Measurements from ENCODE around the gene GDF7.

The GDF7 gene

DNA sequence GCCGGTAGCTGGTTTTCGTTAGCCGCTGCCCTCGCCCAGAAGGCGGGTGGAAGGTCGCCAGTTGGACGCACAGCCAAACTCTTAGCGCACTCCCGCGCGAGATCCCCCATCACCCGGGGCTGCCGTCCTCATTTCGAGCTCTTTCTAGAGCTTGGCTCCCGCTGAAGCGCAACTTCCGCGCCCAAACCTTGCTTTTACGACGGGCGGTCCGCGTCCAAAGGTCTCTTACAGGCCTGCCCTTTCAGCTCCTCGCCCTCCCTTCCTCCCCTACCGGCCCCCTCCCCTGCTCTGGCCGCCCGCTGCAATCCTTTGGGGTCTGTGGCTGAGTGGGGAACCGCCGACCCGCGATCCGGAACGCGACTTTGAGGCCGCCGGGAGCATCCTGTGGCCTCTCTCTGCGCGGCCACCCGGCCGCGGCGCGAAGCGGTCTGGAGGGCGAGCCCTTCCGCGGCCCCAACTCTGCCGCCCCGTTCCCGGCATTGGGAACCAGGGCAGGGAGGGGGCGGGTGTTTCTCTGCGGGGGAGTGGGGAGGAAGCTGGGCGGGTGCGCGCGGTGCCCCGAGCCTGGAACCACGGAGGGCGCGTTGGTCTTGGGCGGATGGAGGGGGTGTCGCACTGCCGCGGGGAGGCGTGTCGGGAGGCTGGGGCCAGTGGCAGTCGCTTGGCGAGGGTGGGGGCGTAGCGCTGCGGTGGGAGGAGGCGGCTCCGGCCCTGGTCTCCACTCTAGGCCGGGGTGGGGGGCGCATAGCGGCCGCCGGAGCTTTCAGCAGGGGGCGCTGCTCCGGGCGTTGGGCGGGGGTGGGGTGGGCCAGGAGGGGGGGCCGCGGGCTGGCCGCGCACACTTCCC lies at the start of gene GDF7:
TSS of gene GDF7 (plus strand) at position 841 of the 847 bp plus-strand sequence. CDS start 96 bp downstream, outside the sequence.
- in situ Hi-C loops (cut with HindIII; ENCODE audit: low sequenced_read_pairs) = no loop called here

DNA sequence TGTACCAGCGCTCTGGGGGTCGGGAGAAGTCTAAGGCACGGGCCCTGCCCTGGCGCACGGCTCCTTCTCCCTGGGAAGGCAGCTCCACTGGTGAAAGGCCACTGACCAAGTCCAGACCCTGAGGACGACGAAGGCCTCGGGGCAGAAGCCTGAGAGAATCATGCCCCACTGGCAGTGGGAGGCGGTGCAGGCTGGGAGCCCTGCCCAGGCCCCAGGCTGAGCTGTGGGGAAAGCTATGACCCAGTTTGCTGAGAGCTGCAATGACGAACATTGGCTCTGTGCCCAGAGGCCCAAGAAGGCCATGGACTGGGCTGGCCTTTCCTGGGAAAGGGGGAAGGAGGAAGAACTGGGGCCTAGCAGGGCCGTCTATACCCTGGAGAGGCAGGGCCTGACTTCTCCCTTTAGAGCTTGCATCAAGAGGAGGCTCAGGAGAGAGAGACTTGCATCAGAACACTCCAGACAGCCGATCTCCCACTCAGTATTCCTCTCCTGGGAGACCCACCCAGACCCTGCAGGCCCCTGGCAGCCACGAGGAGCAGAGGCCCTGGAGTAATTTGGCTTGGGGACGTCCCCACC lies 49.0 kb upstream of the GDF7 start:
- in situ Hi-C loops (cut with HindIII; ENCODE audit: low sequenced_read_pairs) = no loop called here

DNA sequence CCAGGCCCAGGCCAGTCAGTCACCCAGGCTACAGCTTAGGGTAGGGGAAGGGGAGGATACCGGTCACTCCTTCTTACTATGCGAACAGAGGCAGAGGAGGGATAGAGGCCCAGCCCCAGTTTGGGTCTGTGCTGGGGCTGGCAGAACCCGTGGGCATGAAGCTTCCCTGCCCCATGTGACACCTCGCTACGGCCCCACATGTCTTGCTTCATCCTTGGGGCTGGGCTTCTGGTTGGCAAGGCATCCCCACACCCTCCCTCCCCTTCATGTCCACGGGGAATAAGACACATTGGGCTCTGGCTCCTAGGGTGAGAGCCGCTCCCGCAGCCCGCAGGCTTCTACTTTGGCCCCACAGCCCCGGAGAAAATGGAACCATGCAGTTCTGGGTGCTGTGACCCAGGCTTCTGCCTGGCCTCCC lies 48.5 kb upstream of the GDF7 start:
- in situ Hi-C loops (cut with HindIII; ENCODE audit: low sequenced_read_pairs) = no loop called here

DNA sequence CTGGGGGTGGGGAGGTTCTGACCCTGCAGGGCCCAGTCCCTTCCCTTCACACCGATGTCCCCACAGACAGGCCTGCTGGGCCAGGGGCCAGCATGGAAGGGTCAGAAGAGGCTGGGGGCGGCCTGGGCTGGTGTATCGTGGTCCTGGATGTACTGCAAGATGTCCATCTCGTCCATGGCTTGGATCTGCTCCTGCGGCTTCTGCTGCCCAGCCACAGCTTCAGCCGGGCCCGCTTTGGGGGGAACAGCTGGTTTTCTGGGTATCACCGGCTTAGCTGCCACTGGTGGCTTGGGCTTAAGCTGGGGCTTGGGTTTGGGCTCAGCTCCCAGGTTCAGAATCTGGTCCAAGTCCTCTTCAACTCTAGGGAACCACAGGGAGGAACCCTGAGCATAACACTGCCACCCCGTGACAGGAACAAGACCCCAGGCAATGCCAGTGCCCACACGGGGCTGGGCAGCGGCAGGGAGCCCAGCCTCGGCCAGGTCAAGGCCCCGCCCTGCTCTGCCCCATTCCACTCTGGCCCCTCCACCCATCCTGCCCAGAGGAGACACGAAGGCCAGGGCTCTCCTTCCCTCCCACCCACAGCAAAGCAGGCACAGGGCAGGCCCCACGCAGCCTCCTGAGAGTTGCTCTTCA lies 47.9 kb upstream of the GDF7 start:
- in situ Hi-C loops (cut with HindIII; ENCODE audit: low sequenced_read_pairs) = no loop called here

DNA sequence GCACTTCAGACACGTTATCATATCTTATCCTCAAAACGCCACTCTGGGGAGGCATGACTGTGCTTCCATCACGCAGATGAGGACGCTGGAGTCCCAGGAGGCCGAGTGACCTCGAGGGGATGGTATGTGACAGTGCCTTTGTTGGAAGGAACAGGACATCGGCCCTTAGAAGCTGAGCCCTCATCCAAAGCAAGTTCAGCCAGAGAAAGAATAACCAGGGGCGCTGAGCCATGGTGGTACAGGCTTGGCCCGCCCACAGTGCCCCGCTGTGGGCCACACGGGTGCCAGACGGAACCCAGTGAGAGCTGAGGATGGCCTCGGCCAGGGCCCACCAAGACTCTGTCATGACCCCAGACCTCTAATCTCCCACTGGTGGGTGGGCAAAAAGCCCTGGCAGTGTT lies 47.3 kb upstream of the GDF7 start:
- in situ Hi-C loops (cut with HindIII; ENCODE audit: low sequenced_read_pairs) = no loop called here

DNA sequence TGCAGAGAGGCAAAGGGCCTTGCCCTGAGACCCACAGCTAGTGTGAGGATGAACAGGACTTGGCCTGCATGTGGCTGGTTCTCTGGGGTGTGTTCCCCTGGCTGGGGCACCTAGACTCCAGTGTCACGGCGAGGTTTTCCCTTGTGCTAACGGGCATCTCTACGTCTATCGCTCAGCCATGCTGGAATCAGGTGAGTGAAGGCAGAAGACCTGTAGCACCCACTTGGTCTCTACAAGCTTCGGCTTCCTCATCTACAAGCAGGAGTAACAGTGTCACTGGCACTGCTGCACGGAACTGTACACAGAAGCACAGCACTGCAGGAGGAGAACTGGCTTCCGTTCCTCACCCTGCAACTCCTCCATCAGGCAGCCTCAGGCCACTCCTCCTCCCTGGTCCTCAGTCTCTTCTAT lies 46.7 kb upstream of the GDF7 start:
- in situ Hi-C loops (cut with HindIII; ENCODE audit: low sequenced_read_pairs) = no loop called here

DNA sequence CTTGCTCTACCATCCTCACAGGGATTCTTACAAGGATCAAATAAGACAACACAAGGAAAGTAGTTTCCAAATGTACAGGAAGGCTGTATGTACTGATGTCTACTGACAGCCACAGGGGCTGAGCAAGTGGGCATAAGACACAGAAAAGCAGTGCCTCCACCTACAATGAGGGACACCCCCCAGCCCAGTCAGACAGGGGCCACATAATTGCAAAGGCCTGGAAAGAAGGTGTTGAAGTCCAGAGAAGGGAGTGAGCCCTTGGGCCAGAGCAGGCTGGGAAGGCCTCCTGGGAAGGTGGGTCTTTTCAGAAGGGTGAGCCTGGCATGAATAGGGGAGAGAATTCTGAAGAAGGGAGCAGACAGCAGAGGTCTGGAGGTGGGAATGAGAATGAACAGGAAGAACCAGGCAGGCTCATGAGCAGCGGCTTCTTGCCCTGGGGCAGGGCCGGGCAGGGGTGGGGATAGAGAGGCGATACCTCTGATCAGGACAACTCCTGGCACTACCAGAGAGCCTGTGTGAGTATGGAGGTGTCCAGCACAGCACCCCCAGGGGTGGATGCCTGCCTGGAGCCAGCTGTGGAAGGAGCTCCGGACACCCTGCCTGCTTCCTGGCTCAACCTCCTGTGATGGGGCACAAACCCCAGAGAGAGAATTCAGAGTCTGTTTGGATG lies 46.1 kb upstream of the GDF7 start:
- in situ Hi-C loops (cut with HindIII; ENCODE audit: low sequenced_read_pairs) = no loop called here

DNA sequence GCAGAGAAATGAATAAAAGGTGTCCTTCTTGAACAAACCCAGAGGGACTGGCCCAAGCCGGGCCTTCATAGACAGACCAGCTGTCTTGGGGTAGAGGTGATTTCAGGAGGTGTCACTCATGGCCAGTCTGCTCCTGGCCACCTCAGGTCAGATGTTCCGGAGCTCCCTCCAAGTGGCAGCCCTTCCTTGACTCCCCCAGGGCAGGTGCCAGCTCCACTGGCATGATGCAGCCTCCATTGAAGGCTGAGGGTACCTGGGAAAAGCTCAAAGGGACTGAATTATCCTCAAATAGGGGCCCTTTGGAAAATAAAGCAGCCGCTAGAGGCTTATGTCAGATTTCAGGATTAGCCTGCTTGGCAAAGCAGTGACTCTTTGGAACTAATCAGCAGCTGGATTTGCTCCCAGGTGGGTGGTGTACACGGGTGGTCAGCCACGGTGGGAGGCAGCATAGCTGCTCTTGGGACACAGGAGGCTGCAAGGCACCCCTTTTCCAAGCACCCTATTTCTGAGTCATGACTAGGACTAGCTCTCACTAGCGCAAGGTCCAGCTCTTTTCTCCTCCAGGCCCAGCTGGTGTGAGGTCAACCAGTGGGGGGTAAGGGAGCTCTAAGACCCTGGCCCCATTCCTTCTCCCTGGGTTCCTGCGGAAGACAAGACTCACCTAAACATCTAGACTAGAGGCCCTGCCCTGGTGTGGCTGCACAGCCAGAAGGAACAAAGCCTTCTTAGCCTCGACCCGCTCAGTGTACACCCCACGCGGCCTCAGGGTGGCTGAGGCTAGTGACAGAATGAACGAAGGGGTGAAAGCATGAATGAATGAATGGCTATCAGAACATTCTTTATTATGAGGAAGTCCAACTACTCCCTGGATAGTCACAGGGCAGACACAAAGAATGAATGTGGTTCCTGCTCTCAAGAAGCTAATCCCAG lies 45.3 kb upstream of the GDF7 start:
- in situ Hi-C loops (cut with HindIII; ENCODE audit: low sequenced_read_pairs) = no loop called here

DNA sequence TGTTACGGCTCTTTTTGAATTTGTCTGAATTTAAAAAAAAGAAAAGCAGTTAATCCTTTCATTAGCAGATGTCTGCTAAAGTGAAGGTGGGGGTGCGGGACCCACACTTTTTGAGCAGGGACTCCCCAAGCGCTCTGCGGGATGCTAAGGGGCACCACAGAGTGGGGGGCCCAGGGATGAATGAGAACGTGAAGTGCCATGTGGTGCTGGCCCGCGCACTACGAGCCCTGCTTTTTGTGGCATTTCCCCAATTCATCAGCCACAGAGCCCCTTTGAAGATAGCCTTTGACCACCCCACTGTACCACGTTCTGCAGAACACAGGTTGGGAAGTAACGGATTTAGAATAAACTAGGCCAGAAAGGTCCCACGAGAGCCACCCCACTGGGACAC lies 44.7 kb upstream of the GDF7 start:
- in situ Hi-C loops (cut with HindIII; ENCODE audit: low sequenced_read_pairs) = no loop called here

DNA sequence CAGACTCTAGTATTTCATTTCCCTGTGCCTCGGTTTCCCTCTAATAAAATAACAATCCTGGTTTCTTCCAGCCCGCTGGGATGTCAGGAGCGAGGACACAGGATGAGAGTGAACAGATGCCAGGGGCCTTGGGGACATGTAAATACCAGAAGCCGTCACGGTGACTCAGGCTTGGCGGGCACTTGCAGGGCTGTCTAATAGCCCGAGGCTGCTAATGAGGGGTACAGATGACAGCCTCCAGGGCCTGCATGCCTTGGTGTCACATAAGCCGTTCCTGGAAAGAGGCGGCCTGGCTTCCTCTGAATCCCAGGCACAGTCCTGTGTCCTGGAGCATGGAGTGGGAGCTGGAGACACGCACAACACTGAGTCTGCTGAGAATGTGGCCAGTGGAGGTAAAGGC lies 44.2 kb upstream of the GDF7 start:
- in situ Hi-C loops (cut with HindIII; ENCODE audit: low sequenced_read_pairs) = no loop called here

DNA sequence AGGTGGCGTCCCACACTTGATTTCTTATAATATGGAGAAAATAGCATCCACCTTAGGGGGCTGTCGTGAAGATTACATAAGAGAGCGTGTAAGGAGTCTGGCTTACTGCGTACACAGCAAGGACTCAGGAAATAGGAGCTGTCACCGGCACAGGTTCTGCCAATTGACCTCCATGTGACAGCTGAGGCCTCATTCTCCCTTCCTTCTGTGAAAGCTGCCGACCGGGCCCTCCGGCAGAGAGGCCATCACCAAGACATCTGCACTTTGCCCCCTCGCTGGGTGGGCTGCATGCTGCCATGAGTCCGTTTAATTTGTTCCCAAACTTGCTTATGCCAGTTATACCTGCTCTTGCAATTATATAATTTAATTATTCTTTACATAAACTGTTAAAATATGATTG lies 43.7 kb upstream of the GDF7 start:
- in situ Hi-C loops (cut with HindIII; ENCODE audit: low sequenced_read_pairs) = no loop called here

DNA sequence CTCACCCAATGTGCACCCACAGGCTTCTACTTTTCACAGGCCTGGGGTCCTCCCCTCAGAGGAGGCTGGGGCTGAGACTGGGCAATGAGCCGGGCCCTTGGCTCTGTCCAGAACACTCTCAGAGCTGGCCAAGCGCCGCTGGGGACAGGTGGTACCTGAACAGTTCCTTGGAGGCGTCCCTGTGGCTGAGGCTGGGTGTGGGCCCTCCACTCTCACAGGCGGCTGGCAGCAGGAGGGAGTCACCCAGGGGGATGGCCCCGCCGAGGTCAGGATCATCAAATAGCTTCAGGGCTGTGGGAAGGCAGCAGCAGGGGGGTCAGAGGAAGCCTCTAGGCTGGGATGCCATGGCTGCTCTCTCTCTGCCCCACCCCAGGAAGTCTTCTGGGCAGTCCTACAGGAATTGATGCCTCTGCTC lies 43.2 kb upstream of the GDF7 start:
- in situ Hi-C loops (cut with HindIII; ENCODE audit: low sequenced_read_pairs) = no loop called here

DNA sequence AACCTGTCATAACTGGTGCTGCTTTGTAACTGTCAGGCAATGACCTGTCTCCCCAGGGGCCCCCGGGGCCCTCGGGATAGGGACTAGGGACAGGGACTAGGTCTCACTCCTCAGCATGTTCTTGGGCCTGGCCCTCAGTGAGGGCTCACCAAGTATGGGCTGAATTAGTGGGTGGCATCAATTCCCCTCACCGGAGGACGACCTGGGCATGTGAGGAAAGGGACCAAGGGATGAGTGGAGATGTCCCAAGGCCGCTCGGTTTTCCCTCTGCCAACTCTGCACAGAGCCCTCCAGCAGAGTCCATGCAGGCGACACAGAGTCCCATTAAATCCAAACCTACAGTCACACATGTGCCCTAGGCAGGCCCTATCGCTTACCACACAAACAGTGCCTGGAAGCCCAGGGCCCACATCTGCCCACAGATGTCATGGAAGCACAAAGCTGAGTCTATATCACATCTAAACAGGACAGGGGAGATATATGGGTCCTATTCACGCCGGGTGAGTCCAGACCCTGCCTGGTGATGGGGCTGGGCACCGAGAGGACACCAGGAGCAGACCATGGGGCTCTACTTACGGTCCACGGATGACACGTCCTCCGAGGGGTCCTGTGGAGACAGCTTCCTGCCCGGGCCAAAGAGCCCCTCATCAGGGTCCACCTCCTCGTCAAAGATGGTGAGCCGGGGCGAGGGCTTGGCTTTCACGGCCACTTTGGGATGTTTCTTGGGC lies 42.6 kb upstream of the GDF7 start:
- in situ Hi-C loops (cut with HindIII; ENCODE audit: low sequenced_read_pairs) = no loop called here

DNA sequence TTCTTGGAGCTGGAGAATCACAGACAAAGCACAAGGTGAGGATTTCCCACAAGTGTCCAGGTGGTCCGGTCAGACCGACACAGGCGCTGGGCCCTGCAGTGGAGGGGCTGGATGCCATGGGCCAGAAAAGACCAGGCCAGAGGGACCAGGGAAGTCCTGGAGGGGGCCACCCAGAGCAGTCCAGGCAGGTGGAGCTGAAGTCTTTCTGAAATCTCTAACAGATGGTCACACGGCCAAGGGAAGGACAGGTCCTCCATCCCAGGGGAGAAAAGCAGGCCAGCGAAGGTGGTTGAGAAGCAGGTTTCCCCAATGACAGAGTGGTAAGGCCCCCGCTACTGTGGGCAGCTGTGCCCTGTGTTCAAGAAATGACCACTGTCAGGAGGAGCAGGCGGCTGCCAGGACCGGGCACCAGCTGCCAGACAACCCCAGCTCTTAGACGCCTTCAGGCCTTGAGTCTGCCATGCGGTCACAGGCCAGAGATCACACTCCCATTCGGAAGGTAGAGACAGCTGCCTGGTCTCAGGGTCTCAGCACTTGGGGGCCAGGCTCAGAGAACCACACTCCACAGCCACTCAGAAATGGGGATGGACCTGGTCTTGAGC lies 42.0 kb upstream of the GDF7 start:
- in situ Hi-C loops (cut with HindIII; ENCODE audit: low sequenced_read_pairs) = no loop called here

DNA sequence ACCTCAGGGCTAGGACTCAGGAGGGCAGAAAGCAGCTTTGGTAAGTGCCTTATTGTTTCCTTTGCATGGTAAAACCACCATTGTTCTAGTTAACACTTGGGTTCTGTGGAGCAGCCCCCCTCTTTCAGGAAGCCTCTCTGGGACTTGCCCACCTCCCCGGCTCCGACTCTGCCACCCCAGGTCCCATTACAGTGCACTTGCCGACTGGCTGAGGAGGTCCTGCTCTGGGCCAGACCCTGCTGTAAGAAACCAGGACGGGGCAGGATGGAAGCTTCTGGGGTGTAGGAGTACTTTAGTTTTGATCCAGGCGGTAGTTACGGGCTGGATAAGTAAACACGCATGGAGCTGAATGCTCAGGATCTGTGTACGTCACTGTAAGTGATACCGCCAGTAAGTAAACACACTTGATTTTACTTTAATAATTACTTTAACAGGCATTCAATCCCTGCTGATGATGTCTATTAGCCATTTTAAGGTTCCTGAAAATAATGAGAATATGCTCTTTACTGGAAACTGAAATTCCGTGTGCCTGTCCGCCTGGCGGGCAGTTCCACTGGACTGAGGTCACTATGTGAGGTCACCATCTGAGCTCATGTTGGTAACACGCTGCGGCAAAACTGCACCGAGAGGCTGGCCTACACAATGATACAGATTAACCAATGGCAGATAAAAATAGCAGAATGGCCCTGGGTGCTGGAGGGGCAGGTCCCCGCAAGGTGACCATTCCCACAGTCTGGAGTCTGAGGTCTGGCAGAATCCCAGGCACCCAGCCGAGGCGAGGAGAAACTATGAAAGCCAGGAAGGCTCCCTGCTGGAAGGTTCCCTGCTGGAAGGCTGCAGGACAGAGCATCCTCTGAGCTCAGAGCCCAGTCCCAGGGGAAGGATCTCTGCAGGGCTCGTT lies 41.2 kb upstream of the GDF7 start:
- in situ Hi-C loops (cut with HindIII; ENCODE audit: low sequenced_read_pairs) = no loop called here

DNA sequence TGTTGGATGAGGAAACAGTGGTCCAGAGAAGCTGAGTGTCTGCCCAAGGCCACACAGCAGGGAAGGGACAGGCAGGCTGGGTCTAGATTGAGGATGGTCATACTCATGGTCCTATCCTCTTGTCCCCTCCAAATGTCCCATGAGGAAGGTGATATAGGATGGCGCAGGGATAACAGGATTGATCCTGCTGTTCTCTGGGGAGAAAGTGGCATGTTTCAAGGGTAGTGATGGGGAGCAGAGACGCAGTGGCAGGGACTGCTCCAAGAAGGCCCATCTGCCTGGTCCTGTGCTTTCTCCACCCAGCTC lies 40.6 kb upstream of the GDF7 start:
- in situ Hi-C loops (cut with HindIII; ENCODE audit: low sequenced_read_pairs) = no loop called here

DNA sequence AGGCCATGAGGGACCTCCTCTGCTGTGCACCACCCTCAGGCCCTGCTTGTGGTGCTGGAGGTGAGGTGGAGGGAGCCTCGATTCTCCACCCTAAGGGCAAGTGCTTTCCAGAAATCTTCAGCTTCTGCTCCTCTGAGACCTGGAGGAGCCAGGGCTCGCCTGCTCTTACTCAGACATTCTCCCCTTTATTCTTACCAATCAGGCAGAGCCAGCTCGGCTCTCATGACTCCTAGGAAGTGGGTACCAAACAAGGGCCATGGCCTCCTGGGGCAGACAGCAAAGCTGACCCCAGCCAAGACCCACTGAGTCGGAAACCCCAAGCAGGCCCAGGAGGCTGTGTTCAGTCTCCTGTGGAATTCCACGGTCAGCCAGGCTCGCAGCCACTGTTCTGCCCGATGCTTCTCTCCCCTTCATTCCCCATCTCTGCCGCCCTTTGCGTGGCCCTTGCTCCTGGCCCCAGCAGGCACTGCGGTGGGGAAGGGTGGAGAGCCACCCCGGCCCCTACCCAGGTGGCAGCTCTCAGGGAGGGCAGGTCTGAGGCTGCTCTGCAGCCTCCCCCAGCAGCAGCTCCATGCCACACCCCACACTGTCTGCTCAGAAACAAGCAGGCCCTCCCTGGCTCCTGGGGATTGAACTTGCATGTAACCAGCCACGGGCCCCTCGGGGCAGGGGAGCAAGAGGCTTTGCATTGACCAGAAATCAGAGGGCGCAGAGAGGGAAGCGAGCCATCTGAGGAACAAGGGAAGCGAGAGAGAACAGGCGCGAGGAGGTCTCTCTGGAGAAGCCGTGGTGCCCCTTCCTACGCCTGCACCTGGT lies 40.0 kb upstream of the GDF7 start:
- in situ Hi-C loops (cut with HindIII; ENCODE audit: low sequenced_read_pairs) = no loop called here
